ENCODE results near the gene RAD51B.

Gene RAD51B

GRCh38 chr14:68591786-68592185 lies 772.2 kb downstream of the RAD51B start:
- no peak for DNase-seq

DNA sequence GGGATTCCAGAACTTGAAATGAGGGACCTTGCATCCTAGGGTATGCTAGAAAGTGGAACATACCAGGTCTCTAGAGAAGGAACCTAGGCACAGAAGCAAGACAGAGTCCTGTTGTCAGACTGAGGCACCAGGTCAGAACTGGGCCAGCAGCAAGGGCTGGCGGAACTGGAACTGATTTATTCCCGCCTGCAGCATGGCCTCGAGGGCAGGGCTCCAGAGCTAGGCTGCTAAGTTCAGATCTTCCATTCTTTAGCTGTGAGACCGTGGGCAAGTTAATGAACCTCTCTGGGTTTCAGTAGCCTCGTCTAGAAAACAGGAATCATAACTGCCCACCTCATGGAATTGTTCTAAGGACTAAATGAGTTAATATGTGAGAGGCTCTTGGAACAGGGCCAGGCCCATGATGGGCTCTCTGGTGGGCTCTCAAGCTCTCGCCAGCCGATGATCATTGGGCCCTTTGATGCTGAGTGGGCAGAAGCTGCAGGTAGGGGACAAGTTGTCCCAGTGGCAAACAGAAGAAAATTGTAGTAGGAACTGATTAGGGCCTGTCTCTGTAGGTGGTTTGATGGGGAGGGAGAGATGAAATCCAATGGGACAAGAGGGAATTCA lies 773.5 kb downstream of the RAD51B start:
- no peak for DNase-seq

DNA sequence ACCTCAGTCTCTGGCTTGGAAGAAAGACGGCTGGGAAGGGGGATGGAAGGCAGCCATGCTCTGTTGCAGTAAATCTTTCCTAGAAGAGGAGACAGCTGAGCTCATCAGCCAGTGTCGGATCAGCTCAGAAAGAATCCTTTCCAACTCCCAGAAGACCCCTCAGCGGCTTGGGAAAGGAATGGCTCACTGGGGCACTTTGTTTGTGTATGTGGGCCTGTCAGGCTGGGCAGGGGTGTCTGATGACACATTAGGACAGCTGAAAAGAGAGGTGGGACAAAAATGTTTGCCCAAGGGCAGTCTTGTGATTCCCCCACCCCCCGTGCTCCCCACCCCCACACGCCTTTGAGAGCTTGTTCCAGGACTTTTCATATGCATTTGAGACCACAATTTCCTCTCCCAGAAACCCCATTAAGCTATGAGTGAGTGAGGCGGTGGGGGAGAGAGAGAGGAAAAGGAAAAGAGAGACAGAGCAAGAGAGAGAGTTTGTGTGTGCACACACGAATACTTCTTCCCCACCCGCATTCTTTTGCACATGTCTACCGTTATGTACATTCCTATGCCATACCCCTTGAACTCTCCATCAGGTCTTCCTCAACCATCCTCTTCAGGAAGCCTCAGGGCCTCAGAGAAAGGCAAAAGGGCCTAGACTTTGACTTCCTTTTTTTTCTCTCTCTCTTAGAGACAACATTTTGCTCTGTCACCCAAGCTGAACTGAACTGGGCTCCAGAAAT lies 774.4 kb downstream of the RAD51B start:
- DNase-seq = peak; percentile 97

DNA sequence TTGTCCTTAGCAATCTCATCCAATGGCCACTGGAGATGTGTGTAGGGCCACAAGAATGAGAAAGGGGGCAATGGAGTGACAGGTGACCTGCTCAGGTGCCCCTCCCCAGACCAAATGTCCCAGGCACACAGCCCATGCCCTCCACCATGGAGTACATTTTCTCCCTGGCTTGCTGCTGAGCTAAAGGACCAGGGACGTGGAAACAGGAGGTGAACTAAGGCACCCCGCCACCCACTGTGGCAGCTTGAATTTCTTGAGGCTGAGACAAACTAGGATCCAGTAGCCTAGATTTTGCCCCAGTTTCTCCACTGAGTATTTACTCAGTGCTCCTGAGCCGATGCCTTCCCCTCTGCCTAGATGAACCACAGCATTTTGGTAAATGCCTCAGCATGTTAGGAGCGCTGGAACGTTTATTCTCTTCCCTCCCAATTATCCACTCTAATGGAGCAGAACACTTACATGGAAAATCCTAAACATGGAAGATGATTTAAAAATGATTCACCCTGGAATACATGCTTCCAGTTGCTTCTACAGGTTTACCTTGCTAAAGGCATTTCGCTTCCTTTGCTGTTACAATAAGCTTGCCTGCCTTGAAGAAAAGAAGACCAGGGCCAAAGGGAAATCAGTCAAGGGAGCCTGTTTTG lies 775.3 kb downstream of the RAD51B start:
- no peak for DNase-seq

- no peak for DNase-seq
Observed at GRCh38 chr14:68596211-68596610, 776.6 kb downstream of the RAD51B start.

DNA sequence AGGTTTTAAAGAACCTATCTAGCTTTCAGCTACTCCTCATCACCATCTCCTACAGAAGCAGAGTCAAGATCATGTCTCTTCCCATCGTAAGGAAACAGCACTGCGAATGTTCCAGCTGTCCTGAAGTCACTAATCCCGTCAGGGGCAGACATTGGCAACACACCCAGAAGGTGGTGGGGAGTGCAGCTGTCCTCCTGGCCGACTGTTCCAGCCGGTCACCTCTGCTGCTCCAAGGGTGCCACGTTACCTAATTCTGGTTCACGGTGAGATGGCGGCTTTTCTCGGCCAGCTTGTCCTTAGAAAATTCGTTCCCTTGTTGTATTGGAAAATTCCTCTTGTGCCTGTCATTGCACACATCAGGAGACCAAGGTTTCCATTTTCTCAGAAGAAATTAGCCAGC lies 777.1 kb downstream of the RAD51B start:
- no peak for DNase-seq

GRCh38 chr14:68598089-68598488 lies 778.5 kb downstream of the RAD51B start:
- DNase-seq = no peak

GRCh38 chr14:68598621-68599447 lies 779.3 kb downstream of the RAD51B start:
- DNase-seq = peak; percentile 63

- no peak for DNase-seq
Observed at GRCh38 chr14:68599896-68600610, 780.5 kb downstream of the RAD51B start.

DNA sequence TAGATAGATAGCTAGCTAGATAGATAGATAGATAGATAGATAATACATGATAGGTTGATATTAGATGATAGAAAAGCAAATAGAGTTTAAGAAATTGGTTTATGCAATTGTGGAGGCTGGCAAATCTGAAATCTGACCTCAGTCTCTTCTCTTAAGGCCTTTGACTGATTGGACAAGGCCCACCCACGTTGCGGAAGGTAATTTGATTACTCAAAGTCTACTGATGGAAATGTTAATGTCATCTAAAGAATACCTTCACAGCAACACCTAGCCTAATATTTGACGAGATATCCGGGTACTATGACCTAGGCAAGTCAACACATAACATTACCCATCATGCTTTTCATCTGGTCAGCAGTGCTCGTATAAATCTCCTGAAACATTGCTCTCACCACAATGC lies 782.9 kb downstream of the RAD51B start:
- DNase-seq = no peak

DNA sequence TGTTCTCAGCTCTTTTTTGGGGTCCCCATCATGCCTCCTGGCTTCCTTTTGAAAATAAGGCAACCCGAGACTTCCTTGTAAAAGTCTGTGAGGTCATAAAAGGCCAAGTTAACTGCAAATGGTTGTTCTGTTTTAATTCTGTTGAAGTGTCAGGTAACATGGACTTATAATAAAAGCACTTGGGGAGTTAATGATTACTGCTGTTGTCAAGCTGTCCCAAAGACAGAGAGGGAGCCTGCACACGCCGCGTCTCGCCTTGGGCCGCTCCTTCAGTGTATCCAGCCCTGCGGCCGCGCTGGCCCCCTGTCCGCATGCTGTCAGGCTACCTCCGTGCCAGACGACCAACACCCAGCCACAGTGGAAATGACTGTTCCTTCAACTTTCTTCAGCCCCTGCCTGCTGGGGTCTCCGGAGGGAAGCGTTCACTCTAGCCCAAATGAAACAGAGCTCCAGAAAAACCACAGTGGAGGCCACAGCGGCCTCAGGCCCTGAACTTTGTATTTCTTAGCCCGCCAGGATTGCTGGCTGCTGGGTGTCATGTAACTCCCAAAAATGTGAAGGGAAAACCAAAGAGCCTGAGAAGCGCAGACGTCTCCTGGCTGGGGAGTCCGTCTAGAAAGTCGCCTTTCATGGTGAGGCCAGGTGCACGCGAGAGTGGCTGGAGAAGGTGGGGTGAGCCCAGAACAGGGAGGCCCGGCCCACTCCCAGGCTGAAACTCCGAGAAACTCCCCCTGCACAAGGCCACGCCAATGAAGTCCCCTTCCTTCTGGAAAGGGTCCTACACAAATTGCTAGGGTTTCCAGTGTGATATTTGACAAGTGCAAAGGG lies 784.2 kb downstream of the RAD51B start:
- DNase-seq = no peak

DNA sequence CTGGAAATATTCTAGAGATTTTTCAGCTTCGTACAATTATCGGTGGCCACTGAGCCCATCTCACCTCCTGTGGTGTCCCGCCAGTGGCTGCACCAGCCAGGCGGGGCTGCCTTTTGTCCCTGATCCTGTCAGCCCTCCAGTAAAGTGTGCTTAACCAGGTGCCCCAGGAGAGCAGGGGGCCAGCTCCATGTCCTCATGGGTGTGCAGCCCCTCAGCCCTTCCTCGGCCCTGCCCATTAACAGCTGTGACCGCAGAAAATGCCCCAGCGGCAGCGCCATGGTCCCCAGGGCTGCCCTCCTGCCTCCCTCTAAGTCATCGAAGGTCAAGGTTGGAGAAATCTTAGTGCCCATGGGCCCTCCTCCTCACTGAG lies 784.8 kb downstream of the RAD51B start:
- DNase-seq = no peak

- DNase-seq = no peak
Observed at GRCh38 chr14:68604822-68605221, 785.2 kb downstream of the RAD51B start.

DNA sequence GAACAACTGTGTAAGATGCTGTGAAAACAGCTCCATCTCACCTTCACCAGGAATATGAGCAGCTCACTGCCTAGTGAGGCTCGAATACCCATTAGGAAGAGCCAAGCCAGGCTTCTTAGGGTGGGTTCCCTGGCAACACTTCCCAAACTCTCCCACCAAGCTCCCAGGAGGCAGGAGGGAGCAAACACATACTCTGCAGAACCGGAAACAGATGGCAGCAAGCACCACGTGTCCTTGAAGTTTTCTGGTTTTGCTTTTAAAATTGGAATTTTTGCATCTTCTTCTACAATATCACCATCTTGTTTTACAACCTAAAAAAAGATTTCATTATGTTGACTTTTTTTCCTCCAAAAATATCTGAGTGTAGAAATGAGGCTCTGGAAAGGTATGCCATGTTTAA lies 786.6 kb downstream of the RAD51B start:
- no peak for DNase-seq

DNA sequence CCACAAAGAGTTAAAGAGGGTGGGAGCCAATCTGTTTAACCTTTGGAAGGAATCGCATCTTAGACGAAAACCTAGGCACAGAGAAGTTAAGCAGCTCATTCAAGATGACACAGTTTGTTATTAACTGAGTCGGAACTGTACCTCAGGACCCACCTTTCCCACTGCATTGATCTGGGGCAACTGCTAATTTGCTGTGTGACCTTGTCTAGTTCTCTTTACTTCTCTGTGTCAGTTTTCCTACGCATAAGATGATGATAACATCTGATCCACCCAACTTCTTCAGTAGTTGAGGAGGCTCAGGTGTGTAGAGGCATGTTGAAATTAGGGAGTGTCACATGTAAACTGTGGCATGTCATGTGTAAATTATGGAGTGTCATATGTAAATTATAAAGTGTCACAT lies 787.1 kb downstream of the RAD51B start:
- DNase-seq = no peak

GRCh38 chr14:68607081-68607866 lies 787.7 kb downstream of the RAD51B start:
- no peak for DNase-seq

GRCh38 chr14:68607867-68608573 lies 788.4 kb downstream of the RAD51B start:
- DNase-seq = no peak

- no peak for DNase-seq
Observed at GRCh38 chr14:68608574-68608962, 789.0 kb downstream of the RAD51B start.

GRCh38 chr14:68609012-68609411 lies 789.4 kb downstream of the RAD51B start:
- DNase-seq = no peak

DNA sequence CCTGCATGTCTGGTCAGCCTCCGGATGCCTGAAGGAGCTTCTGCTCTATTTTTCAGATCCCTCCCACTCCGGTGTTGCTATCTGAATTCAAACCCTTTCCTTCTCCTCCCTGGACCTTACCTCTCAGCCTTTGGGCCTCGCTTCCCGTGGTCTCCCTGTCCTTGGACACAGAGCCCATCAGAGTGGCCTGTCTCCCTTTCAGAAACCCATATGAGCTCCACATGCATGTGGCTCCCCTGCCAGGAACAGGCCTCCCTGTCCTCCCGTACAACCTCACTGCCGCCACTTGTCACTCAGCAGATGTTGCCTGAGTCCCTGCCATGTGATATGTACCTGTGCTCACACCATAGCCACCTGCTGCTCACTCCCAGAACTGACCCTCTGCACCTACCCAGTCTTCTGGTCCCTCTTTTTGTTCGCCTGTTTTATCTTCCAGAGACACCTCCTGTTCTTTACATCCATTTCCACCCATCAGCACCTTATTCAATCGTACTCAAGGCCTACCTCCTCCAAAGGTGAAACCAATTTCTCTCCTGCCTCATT lies 790.7 kb downstream of the RAD51B start:
- no peak for DNase-seq
